H1 (cell line): ENCODE results near the gene AHCY. TPM values are rescaled to one million over a fixed set of nuclear protein-coding genes. Genes with fewer than 3 reads are reported as not detected.

ENCODE experiments used
- CTCF ChIA-PET: fragments of 300-600 bp; sonication (Branson Sonifier 250); formaldehyde crosslinking; loops from one replicate; lab custom pipeline; 2021; ENCODE audit not compliant: partially characterized antibody; lab: Charles Lee
- POLR2A ChIA-PET: fragments of 300-600 bp; sonication (Branson Sonifier 250); formaldehyde crosslinking; loops from one replicate; lab custom pipeline; 2021; ENCODE audit warnings: inconsistent platforms; ENCODE audit not compliant: partially characterized antibody; lab: Charles Lee
- DNase-seq, 2 experiments: peaks; one replicate each; pipeline versions ENCODE4 v3.0.0 to v3.0.0-alpha.2; 2010 to 2022; ENCODE audit warnings: low spot score in 2 of 2, low read depth in 1 of 2, mixed read lengths in 1 of 2
- FAIRE-seq: peaks from 2 replicates; lab custom pipeline; 2011; peaks lifted over from hg19 to GRCh38; lab: Jason Lieb, UNC
- H2AFZ ChIP-seq: 2 replicates; pipeline ENCODE4 v1.8.1; 2012; ENCODE audit warnings: low read length, inconsistent platforms
- H2AK5ac ChIP-seq: 2 replicates; pipeline ENCODE4 v1.6.1; 2013; ENCODE audit warnings: low read depth, low read length
- H2BK120ac ChIP-seq: replicated peaks from 2 replicates; pipeline ENCODE3; 2013; ENCODE audit warnings: low read depth, low read length, inconsistent platforms
- H2BK12ac ChIP-seq: 2 replicates; pipeline ENCODE4 v1.6.1; 2013; ENCODE audit warnings: low read depth, low read length
- H2BK15ac ChIP-seq: 2 replicates; pipeline ENCODE4 v1.6.1; 2013; ENCODE audit warnings: low read length
- H2BK20ac ChIP-seq: 2 replicates; pipeline ENCODE4 v1.6.1; 2013; ENCODE audit warnings: low read length
- H2BK5ac ChIP-seq: 2 replicates; pipeline ENCODE4 v1.6.1; 2013; ENCODE audit warnings: low read depth, low read length
- H3K14ac ChIP-seq: 2 replicates; pipeline ENCODE4 v1.6.1; 2013; ENCODE audit warnings: inconsistent platforms; ENCODE audit not compliant: insufficient read length
- H3K18ac ChIP-seq: 2 replicates; pipeline ENCODE4 v1.6.1; 2013; ENCODE audit warnings: low read length; ENCODE audit errors: extremely low read depth
- H3K23ac ChIP-seq: 2 replicates; pipeline ENCODE4 v1.6.1; 2013; ENCODE audit warnings: inconsistent platforms; ENCODE audit not compliant: insufficient read length
- H3K23me2 ChIP-seq: 2 replicates; pipeline ENCODE4 v1.6.1; 2013; ENCODE audit warnings: low read depth, low read length
- H3K27ac ChIP-seq: 2 replicates; pipeline ENCODE4 v1.6.1; 2011; ENCODE audit warnings: low read depth, low read length, inconsistent platforms
- H3K27me3 ChIP-seq, 4 experiments: replicated peaks in 1 of 4; 1 replicate in 1 of 4; 2 replicates in 3 of 4; pipeline versions ENCODE4 v1.6.1 to v1.8.1; 2011 to 2013; ENCODE audit warnings: low read length in 3 of 4, mild to moderate bottlenecking in 3 of 4, inconsistent platforms in 2 of 4, mixed read lengths in 2 of 4, moderate library complexity in 1 of 4; ENCODE audit not compliant: control insufficient read depth in 3 of 4, insufficient read depth in 3 of 4; ENCODE audit errors: extremely low read depth in 1 of 4
- H3K36me3 ChIP-seq, 4 experiments: 2 replicates each; pipeline versions ENCODE4 v1.6.1 to v1.8.1; 2011 to 2013; ENCODE audit warnings: mild to moderate bottlenecking in 4 of 4, low read length in 3 of 4, moderate library complexity in 2 of 4, control low read depth in 1 of 4, inconsistent platforms in 1 of 4; ENCODE audit not compliant: insufficient read depth in 4 of 4, control insufficient read depth in 2 of 4
- H3K4ac ChIP-seq: replicated peaks from 2 replicates; pipeline ENCODE3; 2013; ENCODE audit warnings: low read length, low read depth, mixed read lengths, inconsistent platforms; ENCODE audit not compliant: insufficient read length
- H3K4me1 ChIP-seq, 4 experiments: replicated peaks in 1 of 4; 1 replicate in 1 of 4; 2 replicates in 3 of 4; pipeline versions ENCODE4 v1.6.1 to v1.8.1; 2011 to 2013; ENCODE audit warnings: low read length in 3 of 4, inconsistent platforms in 2 of 4, mixed read lengths in 1 of 4; ENCODE audit not compliant: insufficient read depth in 4 of 4, control insufficient read depth in 3 of 4
- H3K4me2 ChIP-seq, 2 experiments: 2 replicates each; pipeline versions ENCODE4 v1.6.1 to v1.8.1; 2011 to 2013; ENCODE audit warnings: low read depth in 2 of 2, low read length in 2 of 2, control low read depth in 1 of 2, inconsistent platforms in 1 of 2, mild to moderate bottlenecking in 1 of 2; ENCODE audit not compliant: insufficient read depth in 1 of 2
- H3K4me3 ChIP-seq, 4 experiments: fragments of 200-600, 300-600 bp in 1 of 4; sonication (generic), shearing (Covaris generic), sonication (Bioruptor Twin) in 1 of 4; 2 replicates each; pipeline versions ENCODE4 v1.5.1 to v1.8.1; 2011 to 2016; ENCODE audit warnings: low read length in 4 of 4, low read depth in 3 of 4, control low read depth in 2 of 4, inconsistent platforms in 2 of 4, mild to moderate bottlenecking in 2 of 4, mixed read lengths in 1 of 4, moderate library complexity in 1 of 4; ENCODE audit not compliant: insufficient read depth in 2 of 4; ENCODE audit errors: extremely low read depth in 1 of 4
- H3K56ac ChIP-seq: replicated peaks from 2 replicates; pipeline ENCODE3; 2013; ENCODE audit warnings: low read depth, mild to moderate bottlenecking, mixed read lengths, low read length, inconsistent platforms; ENCODE audit not compliant: insufficient read length
- H3K79me1 ChIP-seq: 2 replicates; pipeline ENCODE4 v1.6.1; 2013; ENCODE audit warnings: low read depth, low read length, control low read depth
- H3K79me2 ChIP-seq, 2 experiments: 2 replicates each; pipeline versions ENCODE4 v1.6.1 to v1.8.1; 2012 to 2013; ENCODE audit warnings: low read length in 2 of 2, mild to moderate bottlenecking in 2 of 2, inconsistent platforms in 1 of 2; ENCODE audit not compliant: insufficient read depth in 2 of 2, control insufficient read depth in 1 of 2
- H3K9ac ChIP-seq, 4 experiments: replicated peaks in 1 of 4; 1 replicate in 1 of 4; 2 replicates in 3 of 4; pipeline versions ENCODE4 v1.6.1 to v1.8.1; 2011 to 2013; ENCODE audit warnings: low read depth in 3 of 4, low read length in 3 of 4, control low read depth in 2 of 4, mild to moderate bottlenecking in 2 of 4, moderate library complexity in 2 of 4, inconsistent platforms in 1 of 4; ENCODE audit errors: extremely low read depth in 1 of 4
- H3K9me3 ChIP-seq, 2 experiments: 2 replicates each; pipeline versions ENCODE4 v1.6.1 to v1.8.1; 2012 to 2013; ENCODE audit warnings: mild to moderate bottlenecking in 2 of 2, moderate library complexity in 2 of 2, control low read depth in 1 of 2, inconsistent platforms in 1 of 2, low read depth in 1 of 2, low read length in 1 of 2, mixed read lengths in 1 of 2; ENCODE audit not compliant: insufficient read depth in 2 of 2
- H4K20me1 ChIP-seq, 2 experiments: replicated peaks in 1 of 2; 2 replicates each; pipeline versions ENCODE3 to v1.8.1; 2011 to 2013; ENCODE audit warnings: inconsistent platforms in 2 of 2, low read length in 2 of 2, mild to moderate bottlenecking in 1 of 2; ENCODE audit not compliant: insufficient read depth in 2 of 2, control insufficient read depth in 1 of 2
- H4K5ac ChIP-seq: 2 replicates; pipeline ENCODE4 v1.6.1; 2013; ENCODE audit warnings: low read length, low read depth, mixed read lengths, inconsistent platforms; ENCODE audit not compliant: insufficient read length
- H4K8ac ChIP-seq: 2 replicates; pipeline ENCODE4 v1.8.0; 2013; ENCODE audit warnings: mild to moderate bottlenecking, moderate library complexity, low read length, inconsistent platforms; ENCODE audit not compliant: insufficient read depth; ENCODE audit errors: extremely low read depth
- H4K91ac ChIP-seq: replicated peaks from 2 replicates; pipeline ENCODE3; 2013; ENCODE audit warnings: low read length, mixed read lengths, inconsistent platforms; ENCODE audit not compliant: insufficient read length
- ASH2L ChIP-seq: fragments of 200-600, 300-600 bp; sonication (generic); IDR thresholded peaks from one replicate; pipeline ENCODE4 v1.7.1; 2017; ENCODE audit warnings: low read length
- BACH1 ChIP-seq: IDR thresholded peaks from 2 replicates; pipeline ENCODE4 v1.6.1; 2012; ENCODE audit warnings: low read length, improper control_type of control experiment
- BCL11A ChIP-seq, 2 experiments: IDR thresholded peaks; one replicate each; pipeline ENCODE4 v1.6.1; 2011; ENCODE audit warnings: low read depth in 2 of 2, low read length in 2 of 2, mild to moderate bottlenecking in 2 of 2
- BRCA1 ChIP-seq: IDR thresholded peaks from 2 replicates; pipeline ENCODE4 v1.6.1; 2012; ENCODE audit warnings: low read depth, low read length, improper control_type of control experiment
- GABPA ChIP-seq: IDR thresholded peaks from 2 replicates; pipeline ENCODE4 v1.6.1; 2011; ENCODE audit warnings: mild to moderate bottlenecking, low read length, moderate library complexity, borderline replicate concordance; ENCODE audit not compliant: insufficient read depth
- HDAC6 ChIP-seq: IDR thresholded peaks from one replicate; pipeline ENCODE4 v1.7.1; 2012; ENCODE audit warnings: low read depth, mild to moderate bottlenecking, inconsistent platforms, low read length, moderate library complexity
- KDM4A ChIP-seq: IDR thresholded peaks from one replicate; pipeline ENCODE4 v1.7.1; 2012; ENCODE audit warnings: low read depth, mild to moderate bottlenecking, moderate library complexity, low read length, inconsistent platforms; ENCODE audit not compliant: severe bottlenecking
- MAFK ChIP-seq: IDR thresholded peaks from 2 replicates; pipeline ENCODE4 v1.6.1; 2012; ENCODE audit warnings: low read depth, mild to moderate bottlenecking, improper control_type of control experiment, low read length
- POU5F1 ChIP-seq: IDR thresholded peaks from 2 replicates; pipeline ENCODE4 v1.6.1; 2011; ENCODE audit warnings: low read depth, mild to moderate bottlenecking, low read length, moderate library complexity
- SIX5 ChIP-seq: IDR thresholded peaks from 2 replicates; pipeline ENCODE4 v1.6.1; 2011; ENCODE audit warnings: mild to moderate bottlenecking, low read depth, low read length
- SP4 ChIP-seq: IDR thresholded peaks from 2 replicates; pipeline ENCODE4 v1.6.1; 2012; ENCODE audit warnings: low read length, inconsistent platforms
- TCF12 ChIP-seq: IDR thresholded peaks from 2 replicates; pipeline ENCODE4 v1.6.1; 2011; ENCODE audit warnings: low read depth, mild to moderate bottlenecking, low read length
- TEAD4 ChIP-seq: IDR thresholded peaks from 2 replicates; pipeline ENCODE4 v1.6.1; 2012; ENCODE audit warnings: low read depth, low read length, inconsistent platforms, mixed read lengths
- ZNF274 ChIP-seq: IDR thresholded peaks from 2 replicates; pipeline ENCODE4 v1.7.0; 2012; ENCODE audit warnings: low read length, borderline replicate concordance; ENCODE audit errors: extremely low read depth
- WGBS, 2 experiments: shearing (Covaris generic) in 1 of 2; methylation state at CpG; one replicate each; pipeline versions ENCODE4 v1.1.6 to v1.1.7; 2013 to 2015; ENCODE audit warnings: low lambda C conversion rate in 2 of 2, mixed read lengths in 2 of 2, inconsistent platforms in 1 of 2, low coverage in 1 of 2, missing lambda C conversion rate in 1 of 2; ENCODE audit not compliant: insufficient replicate concordance in 2 of 2, insufficient coverage in 1 of 2, insufficient read length in 1 of 2; ENCODE audit errors: extremely low coverage in 1 of 2, missing lambda C conversion rate in 1 of 2; 5-methylcytosine and 5-hydroxymethylcytosine counted together
- polyA plus RNA-seq, 7 experiments: library from polyadenylated mRNA; depleted of rRNA in 3 of 7; stranded (reverse) in 5 of 7; unstranded in 2 of 7; fragments of >200 nt in 5 of 7; fragments of 200-250 nt in 2 of 7; gene quantifications; 1 replicate in 5 of 7; 2 replicates in 1 of 7; 4 replicates in 1 of 7; pipeline versions ENCODE4 v1.2.1 to v1.2.3, GENCODE V29; 2011 to 2013; ENCODE audit warnings: missing spikeins in 2 of 7, mixed read lengths in 2 of 7
- total RNA-seq: library from RNA; stranded (reverse); fragmentation: NEBNext Ultra II Directional; extraction: Animal tissue kit (Norgen Biotek cat#: 25700); gene quantifications from 2 replicates; pipeline ENCODE4 v1.2.1, GENCODE V29; 2021

AHCY gene
- total and polyA plus RNA-seq, 2 of the 8 experiments (the other 6 are each of a cell fraction or from before 2014, with no cell fraction given), result 404 to 638 TPM

DNA sequence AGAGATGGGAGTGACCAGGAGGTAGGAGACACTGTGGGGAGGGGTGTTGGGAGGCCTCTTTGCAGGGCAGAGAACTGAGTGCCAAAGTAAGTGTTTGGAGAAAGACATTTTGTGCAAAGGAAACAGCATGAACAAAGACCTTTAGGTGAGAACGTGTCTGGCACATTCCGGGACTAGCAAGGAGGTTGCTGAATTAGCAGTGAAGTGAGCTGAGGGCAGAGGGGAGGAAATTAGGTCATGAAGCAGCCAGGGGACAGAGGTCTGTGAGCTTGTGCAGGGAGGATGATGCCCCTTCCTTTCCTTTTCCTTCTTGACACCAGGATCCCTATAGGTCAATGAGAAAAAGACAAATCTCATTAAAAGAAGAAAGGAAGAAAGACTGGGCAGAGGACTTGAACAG lies 21.4 kb upstream of the AHCY start:
- Histone ChIP-seq H3K4ac (no peak overlapping the region), H3K79me2 (no peaks in the 10 kb centered on the region), H4K20me1 (no peaks in the 10 kb centered on the region), H3K23ac (no peak overlapping the region), H3K27ac (no peak overlapping the region), H2AFZ (peak overlapping the region; percentile 91), H2BK15ac (no peak overlapping the region), H3K27me3 (no peaks in the 10 kb centered on the region), H4K91ac (no peak overlapping the region), H3K23me2 (no peaks in the 10 kb centered on the region), H3K14ac (no peak overlapping the region), H3K9ac (no peak overlapping the region), H3K18ac (no peak overlapping the region), H4K8ac (no peak overlapping the region), H3K4me1 (peaks cover 0 to 7% (median 0%) of the 10 kb centered on the region in 4 experiments; a peak in 2 of 7 replicates)
- no peak for DNase-seq
- TF ChIP-seq BRCA1 (no peak), HDAC6 (no peak), ZNF274 (no peak), GABPA (no peak), POU5F1 (no peak), BACH1 (no peak), BCL11A (IDR thresholded peaks at IDR 0.05; ENCODE audit: low read depth in 2 of 2, low read length in 2 of 2) (no peak), TEAD4 (no peak), MAFK (no peak), TCF12 (no peak), SIX5 (no peak), ASH2L (no peak), SP4 (no peak), KDM4A (no peak)
- TF ChIP-seq, all 59 proteins: peak for 0
- Histone ChIP-seq H2BK20ac (no peak overlapping the region), H3K36me3 (no peaks in the 10 kb centered on the region), H3K56ac (no peak overlapping the region), H3K79me1 (no peaks in the 10 kb centered on the region), H3K9me3 (no peaks in the 10 kb centered on the region), H3K4me3 (no peak overlapping the region), H3K4me2 (no peak overlapping the region), H4K5ac (no peak overlapping the region), H2AK5ac (no peak overlapping the region), H2BK5ac (no peak overlapping the region), H2BK12ac (no peak overlapping the region), H2BK120ac (no peak overlapping the region)
- WGBS, 2 experiments, result 79% methylated on average over 2 of the region's 2 CpGs; no CpG with 5 or more reads in 1 of the 2 experiments
- POLR2A ChIA-PET, result interaction anchor here (3.1 kb wide), 1 partner anchor 39 kb away, joined by 14 read pairs; the partner anchor contains the start of gene ITCH
- CTCF ChIA-PET, result interaction anchor here (4.2 kb wide), 1 partner anchor 12 kb away, joined by 23 read pairs; no protein-coding TSS in a partner anchor
- FAIRE-seq, result no peak
